Hepatocyte (in vitro differentiated cells): ENCODE data around the gene C6orf15. TPM values are rescaled to one million over a fixed set of nuclear protein-coding genes. Genes with fewer than 3 reads are reported as not detected.
"Not testable (repeated sequence)": the region's sequence is repeated elsewhere in the genome, so short reads cannot be mapped to it uniquely, and the experiment has no call there.

ENCODE experiments used
- DNase-seq: peaks from one replicate; pipeline ENCODE4 v3.0.0-alpha.2; 2016; ENCODE audit warnings: low spot score
- H2AFZ ChIP-seq: fragments of 200-600 bp; sonication (generic); 2 replicates; pipeline ENCODE4 v1.6.0; 2016; ENCODE audit warnings: antibody characterized with exemption, mild to moderate bottlenecking
- H3K27ac ChIP-seq: fragments of 200-600 bp; sonication (generic); 2 replicates; pipeline ENCODE4 v1.5.1; 2016; ENCODE audit warnings: mild to moderate bottlenecking
- H3K27me3 ChIP-seq: fragments of 200-600 bp; sonication (generic); 2 replicates; pipeline ENCODE4 v1.6.1; 2016
- H3K36me3 ChIP-seq: fragments of 200-600 bp; sonication (generic); replicated peaks from 2 replicates; pipeline ENCODE4 v1.5.1; 2016; ENCODE audit warnings: low read depth; ENCODE audit not compliant: insufficient read depth
- H3K4me1 ChIP-seq: fragments of 200-600 bp; sonication (generic); 2 replicates; pipeline ENCODE4 v1.5.1; 2016; ENCODE audit warnings: mild to moderate bottlenecking, moderate library complexity; ENCODE audit not compliant: insufficient read depth
- H3K4me2 ChIP-seq: fragments of 200-600 bp; sonication (generic); 2 replicates; pipeline ENCODE4 v1.6.0; 2016
- H3K4me3 ChIP-seq: fragments of 200-600 bp; sonication (generic); 2 replicates; pipeline ENCODE4 v1.5.1; 2016; ENCODE audit warnings: mild to moderate bottlenecking
- H3K79me2 ChIP-seq: fragments of 200-600 bp; sonication (generic); 2 replicates; pipeline ENCODE4 v1.6.0; 2017; ENCODE audit warnings: mild to moderate bottlenecking
- H3K9me2 ChIP-seq: fragments of 200-600 bp; sonication (generic); replicated peaks from 2 replicates; pipeline ENCODE4 v1.6.0; 2017; ENCODE audit warnings: mild to moderate bottlenecking; ENCODE audit not compliant: insufficient read depth
- H3K9me3 ChIP-seq: fragments of 200-600 bp; sonication (generic); 2 replicates; pipeline ENCODE4 v1.5.1; 2016; ENCODE audit warnings: low read depth, mild to moderate bottlenecking
- H4K20me1 ChIP-seq: fragments of 200-600 bp; sonication (generic); 2 replicates; pipeline ENCODE4 v1.6.0; 2016; ENCODE audit warnings: mild to moderate bottlenecking; ENCODE audit not compliant: insufficient read depth, poor library complexity, severe bottlenecking
- CTCF ChIP-seq: fragments of 200-600 bp; sonication (generic); IDR thresholded peaks from 2 replicates; pipeline ENCODE4 v1.5.1; 2016; ENCODE audit warnings: antibody characterized with exemption, mild to moderate bottlenecking; ENCODE audit not compliant: poor library complexity
- EZH2 ChIP-seq: fragments of 200-600 bp; sonication (generic); IDR thresholded peaks from 2 replicates; pipeline ENCODE4 v1.6.1; 2016; ENCODE audit warnings: antibody characterized with exemption, mild to moderate bottlenecking, borderline replicate concordance
- EZH2phosphoT487 ChIP-seq: fragments of 200-600 bp; sonication (generic); IDR thresholded peaks from one replicate; pipeline ENCODE4 v1.6.1; 2018; ENCODE audit warnings: antibody characterized with exemption, mild to moderate bottlenecking, low read depth, moderate library complexity; ENCODE audit not compliant: unreplicated experiment, severe bottlenecking
- WGBS: methylation state at CpG from one replicate; pipeline ENCODE4 v1.1.6; 2016; ENCODE audit warnings: low lambda C conversion rate; ENCODE audit errors: missing lambda C conversion rate; 5-methylcytosine and 5-hydroxymethylcytosine counted together
- polyA plus RNA-seq: library from polyadenylated mRNA; unstranded; fragments of >200 nt; fragmentation: Nextera tagmentation; extraction: Ambion mirVana; gene quantifications from 2 replicates; pipeline ENCODE4 v1.2.1, GENCODE V29; 2016
- total RNA-seq: library from RNA; depleted of rRNA; stranded (reverse); fragments of >200 nt; gene quantifications from 2 replicates; pipeline ENCODE4 v1.2.3, GENCODE V29; 2014

C6orf15 gene
- total and polyA plus RNA-seq, 2 experiments from 2014 or later, result not detected

- H2AFZ ChIP-seq, result no peak overlapping the region
- H3K79me2 ChIP-seq, result no peaks in the 10 kb centered on the region
- H3K9me2 ChIP-seq, result no peaks in the 10 kb centered on the region
- H3K27ac ChIP-seq, result no peak overlapping the region
- DNase-seq, result peak; percentile 38
- no peaks in the 10 kb centered on the region for H3K4me1 ChIP-seq
- TF ChIP-seq EZH2phosphoT487, result no peak
- no peak for TF ChIP-seq EZH2
- no peak for TF ChIP-seq CTCF
- H4K20me1 ChIP-seq, result no peaks in the 10 kb centered on the region
- H3K4me2 ChIP-seq, result no peak overlapping the region
- WGBS, result 55% methylated on average over 4 of the region's 4 CpGs
- no peaks in the 10 kb centered on the region for H3K36me3 ChIP-seq
- no peak overlapping the region for H3K4me3 ChIP-seq
- H3K9me3 ChIP-seq, result no peaks in the 10 kb centered on the region
- no peaks in the 10 kb centered on the region for H3K27me3 ChIP-seq
These were observed 38.0 kb downstream of the C6orf15 start for GRCh38 chr6:31074401-31074800.

GRCh38 chr6:31070711-31071197 lies 41.6 kb downstream of the C6orf15 start:
- TF ChIP-seq EZH2phosphoT487 (no peak), EZH2 (no peak), CTCF (peak; percentile 73)
- Histone ChIP-seq H3K79me2 (no peaks in the 10 kb centered on the region), H3K9me3 (no peaks in the 10 kb centered on the region), H3K4me2 (no peak overlapping the region), H3K4me3 (no peak overlapping the region), H2AFZ (no peak overlapping the region), H3K27ac (no peak overlapping the region), H3K36me3 (no peaks in the 10 kb centered on the region), H3K9me2 (no peaks in the 10 kb centered on the region), H4K20me1 (no peaks in the 10 kb centered on the region), H3K4me1 (peaks cover 6% of the 10 kb centered on the region), H3K27me3 (no peaks in the 10 kb centered on the region)
- WGBS, result 27% methylated on average over 6 of the region's 6 CpGs
- peak; percentile 86 for DNase-seq

- peak; percentile 88 for DNase-seq
- no peak overlapping the region for H3K27ac ChIP-seq
- H3K4me3 ChIP-seq, result no peak overlapping the region
- 61% methylated on average over 13 of the region's 13 CpGs for WGBS
- no peaks in the 10 kb centered on the region for H3K27me3 ChIP-seq
- no peak overlapping the region for H3K4me2 ChIP-seq
- no peaks in the 10 kb centered on the region for H3K9me2 ChIP-seq
- no peaks in the 10 kb centered on the region for H3K36me3 ChIP-seq
- TF ChIP-seq EZH2phosphoT487 (no peak), CTCF (peak; percentile 71)
- no peaks in the 10 kb centered on the region for H3K9me3 ChIP-seq
- peaks cover 6% of the 10 kb centered on the region for H3K4me1 ChIP-seq
- no peaks in the 10 kb centered on the region for H3K79me2 ChIP-seq
- H2AFZ ChIP-seq, result no peak overlapping the region
- H4K20me1 ChIP-seq, result no peaks in the 10 kb centered on the region
These were observed 43.6 kb downstream of the C6orf15 start for GRCh38 chr6:31068669-31069340.

- H3K4me3 ChIP-seq, H3K4me1 ChIP-seq, DNase-seq, H3K79me2 ChIP-seq, H3K4me2 ChIP-seq, H3K9me3 ChIP-seq, H2AFZ ChIP-seq, H3K36me3 ChIP-seq, H3K9me2 ChIP-seq, H3K27me3 ChIP-seq, H4K20me1 ChIP-seq, H3K27ac ChIP-seq: not testable (repeated sequence)
- 85% methylated on average over 6 of the region's 11 CpGs for WGBS
These were observed 44.3 kb downstream of the C6orf15 start for GRCh38 chr6:31067891-31068668.

- not testable (repeated sequence) for DNase-seq, H4K20me1 ChIP-seq, H3K4me3 ChIP-seq, H3K27ac ChIP-seq, H3K79me2 ChIP-seq, H3K27me3 ChIP-seq, H3K9me3 ChIP-seq, H2AFZ ChIP-seq, H3K4me1 ChIP-seq, H3K9me2 ChIP-seq, H3K36me3 ChIP-seq, H3K4me2 ChIP-seq
- 92% methylated on average over 12 of the region's 32 CpGs for WGBS
These were observed 45.3 kb downstream of the C6orf15 start for GRCh38 chr6:31067028-31067427.
